ENCODE results near the gene MAD1L1.

MAD1L1 gene

GRCh38 chr7:1978656-1979590 is 253.8 kb downstream of the MAD1L1 start:
- TF ChIP-seq GATA2 (IDR thresholded peaks at IDR 0.05; ENCODE audit: low read depth, low read length) (no peak), GATA3 (IDR thresholded peaks at IDR 0.05; ENCODE audit: low read depth, low read length) (no peak)

GRCh38 chr7:1977876-1978441 is 254.8 kb downstream of the MAD1L1 start:
- TF ChIP-seq GATA3 (IDR thresholded peaks at IDR 0.05; ENCODE audit: low read depth, low read length) (no peak), GATA2 (IDR thresholded peaks at IDR 0.05; ENCODE audit: low read depth, low read length) (no peak)

- TF ChIP-seq GATA2 (IDR thresholded peaks at IDR 0.05; ENCODE audit: low read depth, low read length) (no peak), GATA3 (IDR thresholded peaks at IDR 0.05; ENCODE audit: low read depth, low read length) (no peak)
Measured at GRCh38 chr7:1977059-1977875, 255.5 kb downstream of the MAD1L1 start.

GRCh38 chr7:1975581-1975980 is 257.2 kb downstream of the MAD1L1 start:
- TF ChIP-seq GATA3 (IDR thresholded peaks at IDR 0.05; ENCODE audit: low read depth, low read length) (no peak), GATA2 (IDR thresholded peaks at IDR 0.05; ENCODE audit: low read depth, low read length) (no peak)

GRCh38 chr7:1975179-1975578 is 257.6 kb downstream of the MAD1L1 start:
- TF ChIP-seq GATA3 (IDR thresholded peaks at IDR 0.05; ENCODE audit: low read depth, low read length) (no peak), GATA2 (IDR thresholded peaks at IDR 0.05; ENCODE audit: low read depth, low read length) (no peak)

- TF ChIP-seq GATA3 (IDR thresholded peaks at IDR 0.05; ENCODE audit: low read depth, low read length) (no peak), GATA2 (IDR thresholded peaks at IDR 0.05; ENCODE audit: low read depth, low read length) (no peak)
Measured at GRCh38 chr7:1974290-1975101, 258.2 kb downstream of the MAD1L1 start.

- no peak for TF ChIP-seq GATA3 (IDR thresholded peaks at IDR 0.05; ENCODE audit: low read depth, low read length)
- no peak for TF ChIP-seq GATA2 (IDR thresholded peaks at IDR 0.05; ENCODE audit: low read depth, low read length)
Measured at GRCh38 chr7:1973321-1974251, 259.2 kb downstream of the MAD1L1 start.

GRCh38 chr7:1972744-1973143 is 260.0 kb downstream of the MAD1L1 start:
- TF ChIP-seq GATA2 (IDR thresholded peaks at IDR 0.05; ENCODE audit: low read depth, low read length) (no peak), GATA3 (IDR thresholded peaks at IDR 0.05; ENCODE audit: low read depth, low read length) (no peak)

- TF ChIP-seq GATA3 (IDR thresholded peaks at IDR 0.05; ENCODE audit: low read depth, low read length) (no peak), GATA2 (IDR thresholded peaks at IDR 0.05; ENCODE audit: low read depth, low read length) (no peak)
Measured at GRCh38 chr7:1971946-1972654, 260.6 kb downstream of the MAD1L1 start.

- TF ChIP-seq GATA3 (IDR thresholded peaks at IDR 0.05; ENCODE audit: low read depth, low read length): no peak
- TF ChIP-seq GATA2 (IDR thresholded peaks at IDR 0.05; ENCODE audit: low read depth, low read length): no peak
Measured at GRCh38 chr7:1970895-1971294, 261.9 kb downstream of the MAD1L1 start.

GRCh38 chr7:1969459-1970284 is 263.1 kb downstream of the MAD1L1 start:
- TF ChIP-seq GATA2 (IDR thresholded peaks at IDR 0.05; ENCODE audit: low read depth, low read length): no peak
